ENCODE results near the gene HSD17B14. TPM values are rescaled to one million over a fixed set of nuclear protein-coding genes. Genes with fewer than 3 reads are reported as not detected.
A peak's percentile ranks its signal among the peaks of the same experiment; 100 is the strongest.

The HSD17B14 gene
- total and polyA plus RNA-seq, 9 of the 15 experiments (the other 6 are each of a cell fraction or from before 2014, with no cell fraction given), result 0.16 TPM; not detected in 8

DNA sequence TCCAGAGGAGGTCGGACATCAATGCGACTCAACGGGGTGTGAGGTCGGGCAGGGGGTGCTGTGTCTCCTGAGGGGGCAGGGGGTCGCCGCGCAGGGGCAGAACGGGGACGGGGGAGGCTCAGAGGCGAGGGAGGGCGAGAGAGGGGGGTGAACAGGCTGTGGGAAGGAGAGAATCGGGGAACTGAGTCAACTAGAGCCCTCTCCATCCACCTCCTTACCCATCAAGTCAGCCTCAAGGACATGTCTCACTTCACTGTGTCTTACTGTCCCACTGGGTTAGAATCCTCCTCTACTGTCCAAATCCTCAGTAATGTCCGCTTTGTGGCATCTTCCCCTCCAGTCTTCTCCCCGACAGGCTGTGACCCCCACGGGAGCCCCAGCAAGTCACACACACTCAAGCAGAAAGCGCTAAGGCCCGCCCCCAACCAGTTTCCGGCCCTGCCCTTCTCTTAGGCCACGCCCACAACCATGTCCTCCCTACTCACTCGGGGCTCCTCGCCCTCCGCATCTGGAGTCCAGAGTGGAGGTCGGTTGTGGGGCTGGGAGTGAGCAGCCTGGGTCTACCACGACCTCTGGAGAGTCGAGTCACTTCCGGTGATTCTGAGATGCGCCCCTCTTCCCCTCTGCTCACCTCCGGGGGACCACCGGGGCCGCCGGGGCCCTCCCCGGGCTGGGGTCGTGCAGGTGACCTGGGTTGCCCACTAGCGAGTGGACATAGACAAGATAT, 22.9 kb upstream of the HSD17B14 start (continued):
- TF ChIP-seq BCOR (IDR thresholded peaks at IDR 0.05) (0 out of 2 replicates have a peak, but pooled peaks have one; percentile 5), PCBP1 (IDR thresholded peaks at IDR 0.05; ENCODE audit: low read depth, low read length, poor library complexity, severe bottlenecking) (no peak), SP1 (CRISPR knock-in tag; IDR thresholded peaks at IDR 0.05) (peak; percentile 53), SUPT5H (IDR thresholded peaks at IDR 0.05) (peak; percentile 70; the same call in 1 of the 2 replicates), L3MBTL2 (IDR thresholded peaks at IDR 0.05) (0 out of 2 replicates have a peak, but pooled peaks have one; percentile 6), VEZF1 (CRISPR knock-in tag; IDR thresholded peaks at IDR 0.05) (peak; percentile 10; the same call in 1 of the 2 replicates), KDM2B (CRISPR knock-in tag; IDR thresholded peaks at IDR 0.05) (peak; percentile 51; the same call in 1 of the 2 replicates), POLR2B (IDR thresholded peaks at IDR 0.05; ENCODE audit: low read depth, partially characterized antibody) (peak; percentile 47), SRF (CRISPR knock-in tag; IDR thresholded peaks at IDR 0.05) (no peak; a peak in 1 of 4 replicates), CEBPB (tag; IDR thresholded peaks at IDR 0.05) (no peak), POLR2AphosphoS2 (IDR thresholded peaks at IDR 0.05; ENCODE audit: low read length) (no peak), KDM5B (IDR thresholded peaks at IDR 0.05; ENCODE audit: insufficient replicate concordance, low read depth, low read length) (peak; percentile 70), RBFOX2 (IDR thresholded peaks at IDR 0.05; ENCODE audit: low read depth, low read length) (peak; percentile 71), SMAD4 (CRISPR knock-in tag; conservative IDR thresholded peaks at IDR 0.05) (0 out of 2 replicates have a peak, but pooled peaks have one; percentile 18)
- TF ChIP-seq, protein P1, sequence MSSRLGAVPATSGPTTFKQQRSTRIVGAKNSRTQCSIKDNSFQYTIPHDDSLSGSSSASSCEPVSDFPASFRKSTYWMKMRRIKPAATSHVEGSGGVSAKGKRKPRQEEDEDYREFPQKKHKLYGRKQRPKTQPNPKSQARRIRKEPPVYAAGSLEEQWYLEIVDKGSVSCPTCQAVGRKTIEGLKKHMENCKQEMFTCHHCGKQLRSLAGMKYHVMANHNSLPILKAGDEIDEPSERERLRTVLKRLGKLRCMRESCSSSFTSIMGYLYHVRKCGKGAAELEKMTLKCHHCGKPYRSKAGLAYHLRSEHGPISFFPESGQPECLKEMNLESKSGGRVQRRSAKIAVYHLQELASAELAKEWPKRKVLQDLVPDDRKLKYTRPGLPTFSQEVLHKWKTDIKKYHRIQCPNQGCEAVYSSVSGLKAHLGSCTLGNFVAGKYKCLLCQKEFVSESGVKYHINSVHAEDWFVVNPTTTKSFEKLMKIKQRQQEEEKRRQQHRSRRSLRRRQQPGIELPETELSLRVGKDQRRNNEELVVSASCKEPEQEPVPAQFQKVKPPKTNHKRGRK (tag; IDR thresholded peaks at IDR 0.05), result no peak
- TF ChIP-seq, protein P2, sequence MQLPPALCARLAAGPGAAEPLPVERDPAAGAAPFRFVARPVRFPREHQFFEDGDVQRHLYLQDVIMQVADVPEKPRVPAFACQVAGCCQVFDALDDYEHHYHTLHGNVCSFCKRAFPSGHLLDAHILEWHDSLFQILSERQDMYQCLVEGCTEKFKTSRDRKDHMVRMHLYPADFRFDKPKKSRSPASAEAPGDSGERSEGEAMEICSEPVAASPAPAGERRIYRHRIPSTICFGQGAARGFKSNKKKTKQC (CRISPR knock-in tag; IDR thresholded peaks at IDR 0.05), result 0 out of 2 replicates have a peak, but pooled peaks have one; percentile 31

All from K562 (cell line).